Vagina (tissue), 2 donors: Measurements from ENCODE around the gene ITPKB. TPM values are rescaled to one million over a fixed set of nuclear protein-coding genes. Genes with fewer than 3 reads are reported as not detected.

ENCODE experiments used
- DNase-seq, 2 donors: peaks; one replicate each; pipeline ENCODE4 v3.0.0-alpha.2; 2017; ENCODE audit errors: extremely low spot score in 2 of 2
- H3K27ac ChIP-seq: fragments of 200-600 bp; sonication (generic); one replicate; pipeline ENCODE4 v1.5.1; 2019
- H3K27me3 ChIP-seq: fragments of 200-600 bp; sonication (generic); one replicate; pipeline ENCODE4 v1.5.1; 2019
- H3K36me3 ChIP-seq, 2 donors: fragments of 200-600 bp; sonication (generic); one replicate each; pipeline ENCODE4 v1.5.1; 2017 to 2019
- H3K4me1 ChIP-seq: fragments of 200-600 bp; sonication (generic); one replicate; pipeline ENCODE4 v1.5.1; 2019
- H3K4me3 ChIP-seq, 2 donors: fragments of 200-600 bp; sonication (generic); 1 replicate in 1 of 2; 2 replicates in 1 of 2; pipeline ENCODE4 v1.5.1; 2016 to 2019
- H3K9me3 ChIP-seq: fragments of 200-600 bp; sonication (generic); one replicate; pipeline ENCODE4 v1.5.1; 2019
- CTCF ChIP-seq, 3 experiments: fragments of 450-650 bp in 2 of 3; fragments of 200-600 bp in 1 of 3; sonication (generic) in 1 of 3; IDR thresholded peaks; one replicate each; pipeline ENCODE4 v1.5.1; 2017 to 2019; ENCODE audit warnings: antibody characterized with exemption in 3 of 3, mild to moderate bottlenecking in 2 of 3, moderate library complexity in 2 of 3
- POLR2A ChIP-seq, 2 donors: fragments of 450-650 bp; IDR thresholded peaks; one replicate each; pipeline ENCODE4 v1.6.1; 2017; ENCODE audit warnings: antibody characterized with exemption in 2 of 2, mild to moderate bottlenecking in 2 of 2, moderate library complexity in 2 of 2
- POLR2AphosphoS5 ChIP-seq, 2 donors: sonication (generic); formaldehyde crosslinking; IDR thresholded peaks; one replicate each; pipeline ENCODE4 v1.9.0; 2017; ENCODE audit warnings: antibody characterized with exemption in 2 of 2, mild to moderate bottlenecking in 2 of 2, low read depth in 1 of 2; ENCODE audit not compliant: insufficient read depth in 1 of 2
- intact Hi-C: fragments of 100-400 bp; cut with DNase I; formaldehyde crosslinking; loops from one replicate; pipeline ENCODE4 v1.15.1; 2023
- total RNA-seq: library from RNA; depleted of rRNA; stranded (reverse); fragments of >200 nt; gene quantifications from one replicate; pipeline ENCODE4 v1.2.3, GENCODE V29; 2016

ITPKB gene
- total RNA-seq, 1 donor from 2014 or later, result 31.7 TPM

GRCh38 chr1:226692823-226693222, 46.3 kb downstream of the ITPKB start:
- H3K36me3 ChIP-seq, result no peaks in the 10 kb centered on the region
- no peak overlapping the region for H3K4me3 ChIP-seq
- H3K27ac ChIP-seq, result peak overlapping the region; percentile 88
- intact Hi-C loops, result no loop called here
- H3K4me1 ChIP-seq, result peaks cover 72% of the 10 kb centered on the region
- H3K27me3 ChIP-seq, result no peaks in the 10 kb centered on the region
- H3K9me3 ChIP-seq, result no peaks in the 10 kb centered on the region
- no peak for DNase-seq
- no peak for TF ChIP-seq POLR2A (IDR thresholded peaks at IDR 0.05)
- TF ChIP-seq POLR2AphosphoS5 (IDR thresholded peaks at IDR 0.05; ENCODE audit: insufficient read depth in 1 of 2, low read depth in 1 of 2), result no peak
- no peak for TF ChIP-seq CTCF (IDR thresholded peaks at IDR 0.05)

- no peaks in the 10 kb centered on the region for H3K36me3 ChIP-seq
- H3K27ac ChIP-seq, result peak overlapping the region; percentile 88
- no peak for DNase-seq
- no peak for TF ChIP-seq POLR2AphosphoS5 (IDR thresholded peaks at IDR 0.05; ENCODE audit: insufficient read depth in 1 of 2, low read depth in 1 of 2)
- TF ChIP-seq CTCF (IDR thresholded peaks at IDR 0.05), result no peak
- TF ChIP-seq POLR2A (IDR thresholded peaks at IDR 0.05), result no peak
- H3K9me3 ChIP-seq, result no peaks in the 10 kb centered on the region
- intact Hi-C loops, result no loop called here
- H3K4me1 ChIP-seq, result peaks cover 72% of the 10 kb centered on the region
- no peaks in the 10 kb centered on the region for H3K27me3 ChIP-seq
- no peak overlapping the region for H3K4me3 ChIP-seq
Observed at GRCh38 chr1:226692051-226692792, 46.9 kb downstream of the ITPKB start.

- Histone ChIP-seq H3K9me3 (no peaks in the 10 kb centered on the region), H3K27ac (peak overlapping the region; percentile 88), H3K4me3 (no peak overlapping the region), H3K36me3 (no peaks in the 10 kb centered on the region), H3K27me3 (no peaks in the 10 kb centered on the region), H3K4me1 (peaks cover 67% of the 10 kb centered on the region)
- intact Hi-C loops, result no loop called here
- TF ChIP-seq CTCF (IDR thresholded peaks at IDR 0.05) (no peak), POLR2A (IDR thresholded peaks at IDR 0.05) (no peak), POLR2AphosphoS5 (IDR thresholded peaks at IDR 0.05; ENCODE audit: insufficient read depth in 1 of 2, low read depth in 1 of 2) (peak; percentile 18 to 28)
- no peak for DNase-seq
Observed at GRCh38 chr1:226691247-226691646, 47.8 kb downstream of the ITPKB start.

- Histone ChIP-seq H3K4me1 (peaks cover 70% of the 10 kb centered on the region), H3K27ac (peak overlapping the region; percentile 88), H3K27me3 (no peaks in the 10 kb centered on the region), H3K9me3 (no peaks in the 10 kb centered on the region), H3K4me3 (no peak overlapping the region), H3K36me3 (no peaks in the 10 kb centered on the region)
- TF ChIP-seq POLR2AphosphoS5 (IDR thresholded peaks at IDR 0.05; ENCODE audit: insufficient read depth in 1 of 2, low read depth in 1 of 2), result peak in 1 of 2 donors; percentile 48
- TF ChIP-seq CTCF (IDR thresholded peaks at IDR 0.05), result no peak
- intact Hi-C loops, result no loop called here
- no peak for DNase-seq
Observed at GRCh38 chr1:226690460-226690982, 48.6 kb downstream of the ITPKB start.

- intact Hi-C loops, result no loop called here
- Histone ChIP-seq H3K27ac (peak overlapping the region; percentile 88), H3K9me3 (no peaks in the 10 kb centered on the region), H3K36me3 (no peaks in the 10 kb centered on the region), H3K4me1 (peaks cover 82% of the 10 kb centered on the region), H3K4me3 (no peak overlapping the region), H3K27me3 (no peaks in the 10 kb centered on the region)
- DNase-seq, result no peak
- TF ChIP-seq CTCF (IDR thresholded peaks at IDR 0.05) (no peak), POLR2A (IDR thresholded peaks at IDR 0.05) (no peak), POLR2AphosphoS5 (IDR thresholded peaks at IDR 0.05; ENCODE audit: insufficient read depth in 1 of 2, low read depth in 1 of 2) (no peak)
Observed at GRCh38 chr1:226688808-226689207, 50.3 kb downstream of the ITPKB start.
